G401.6 (cell line): ENCODE results near the gene SGF29.
"Not testable (repeated sequence)": the region's sequence is repeated elsewhere in the genome, so short reads cannot be mapped to it uniquely, and the experiment has no call there.

Experiments used
- FAIRE-seq: peaks from 2 replicates; lab custom pipeline; 2012; peaks lifted over from hg19 to GRCh38; lab: Jason Lieb, UNC

The SGF29 gene

DNA sequence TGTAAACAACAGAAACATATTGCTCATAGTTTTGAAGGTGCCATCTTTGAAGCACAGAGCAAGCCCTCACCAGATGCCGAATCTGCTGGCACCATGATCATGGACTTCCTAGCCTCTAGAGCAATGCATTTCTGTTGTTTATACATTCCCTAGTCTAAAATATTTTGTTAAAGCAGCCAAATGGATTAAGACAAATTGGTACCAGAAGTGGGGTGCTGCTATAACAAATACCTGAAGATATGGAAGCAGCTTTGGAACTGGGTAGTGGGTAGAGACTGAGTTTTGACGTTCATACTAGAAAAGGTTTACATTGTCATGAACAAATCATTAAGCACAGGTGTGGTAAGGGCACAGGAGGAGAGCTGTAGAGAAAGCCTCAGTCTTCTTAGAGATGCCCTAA, 13.6 kb downstream of the SGF29 start:
- no peak for FAIRE-seq

DNA sequence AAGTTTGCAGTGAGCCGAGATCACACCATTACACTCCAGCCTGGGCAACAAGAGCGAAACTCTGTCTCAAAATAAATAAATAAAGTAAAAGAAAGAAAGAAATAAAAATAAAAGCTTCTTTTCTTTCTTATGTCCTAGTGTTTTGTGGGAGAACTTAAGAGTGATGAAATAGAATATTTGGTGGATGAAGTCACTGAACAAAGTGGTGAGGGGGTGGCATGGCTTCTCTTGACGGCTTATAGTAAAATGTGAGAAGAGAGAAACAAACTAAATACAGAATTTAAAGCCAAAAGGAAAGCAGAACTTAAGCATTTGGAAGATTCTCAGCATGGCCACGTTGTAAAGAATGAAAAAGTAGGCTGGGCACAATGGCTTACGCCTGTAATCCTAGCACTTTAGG, 15.3 kb downstream of the SGF29 start:
- no peak for FAIRE-seq

DNA sequence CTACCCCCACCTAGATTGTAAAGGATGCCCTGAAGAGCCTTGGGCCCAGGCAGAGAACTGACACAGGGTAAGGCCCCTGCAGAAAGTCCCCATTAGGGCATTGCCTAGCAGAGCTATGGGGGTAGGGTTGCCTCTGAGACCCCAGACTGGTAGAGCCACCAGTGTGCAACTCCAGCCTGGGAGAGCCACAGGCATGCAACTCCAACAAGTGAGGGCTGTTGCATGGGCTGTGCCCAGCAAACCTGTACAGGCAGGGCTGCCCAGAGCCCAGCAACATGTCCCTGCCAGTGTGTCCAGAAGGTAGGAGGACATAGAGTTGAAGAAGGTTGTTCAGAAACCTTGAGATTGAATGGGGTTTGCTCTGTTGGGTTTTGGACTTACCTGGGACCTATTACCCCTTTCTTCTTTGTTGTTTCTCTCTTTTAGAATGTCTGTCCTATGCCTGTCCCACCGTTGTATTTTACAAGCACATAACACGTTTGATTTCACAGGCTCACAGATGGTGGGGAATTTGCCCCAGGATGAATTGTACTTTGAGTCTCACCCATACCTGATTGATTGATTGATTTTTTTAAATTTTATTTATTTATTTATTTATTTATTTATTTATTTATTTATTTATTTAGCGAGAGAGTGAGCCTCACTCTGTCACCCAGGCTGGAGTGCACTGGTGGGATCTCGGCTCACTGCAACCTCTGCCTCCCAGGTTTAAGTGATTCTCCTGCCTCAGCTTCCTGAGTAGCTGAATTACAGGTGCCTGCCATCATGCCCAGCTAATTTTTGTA, 16.4 kb downstream of the SGF29 start:
- no peak for FAIRE-seq

DNA sequence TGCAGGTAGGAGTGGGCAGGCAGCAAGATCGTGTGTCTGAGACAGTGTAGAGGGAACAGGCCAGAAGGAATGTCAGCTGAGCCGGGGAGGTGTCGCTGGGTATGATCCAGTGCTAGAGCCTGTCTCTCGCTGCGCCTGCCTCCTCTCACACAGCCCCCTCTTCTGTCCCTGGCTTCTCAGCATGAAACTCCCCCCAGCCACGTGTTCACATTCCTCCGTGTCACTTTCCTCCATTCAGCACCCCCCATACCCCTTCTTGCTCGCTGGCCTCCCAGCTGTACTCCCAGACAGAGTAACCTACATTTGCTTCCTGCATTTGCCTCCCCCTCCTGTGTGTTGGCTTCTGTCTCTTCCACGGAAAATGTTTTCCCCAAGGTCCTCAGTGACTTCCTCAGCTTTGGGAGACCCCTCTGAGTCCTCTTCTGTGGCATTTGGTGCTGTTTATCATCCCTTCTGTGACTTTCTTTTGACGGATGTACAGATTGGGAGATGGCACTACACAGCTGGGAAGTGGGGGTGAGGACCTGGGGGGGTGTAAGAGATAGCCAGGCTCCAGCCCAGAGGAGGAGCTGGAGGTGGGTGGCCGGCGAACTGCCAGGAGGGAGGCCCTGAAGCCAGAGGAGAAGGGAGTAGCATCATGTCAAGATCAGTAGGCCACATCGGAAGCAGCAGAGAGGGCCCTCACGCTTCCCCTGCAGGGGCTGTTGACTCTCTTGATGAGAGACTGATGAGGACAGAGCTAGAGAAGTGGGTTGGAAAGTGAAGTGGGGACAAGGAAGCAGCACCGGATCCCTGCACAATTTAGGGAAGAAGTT, 19.2 kb downstream of the SGF29 start:
- FAIRE-seq = no peak

DNA sequence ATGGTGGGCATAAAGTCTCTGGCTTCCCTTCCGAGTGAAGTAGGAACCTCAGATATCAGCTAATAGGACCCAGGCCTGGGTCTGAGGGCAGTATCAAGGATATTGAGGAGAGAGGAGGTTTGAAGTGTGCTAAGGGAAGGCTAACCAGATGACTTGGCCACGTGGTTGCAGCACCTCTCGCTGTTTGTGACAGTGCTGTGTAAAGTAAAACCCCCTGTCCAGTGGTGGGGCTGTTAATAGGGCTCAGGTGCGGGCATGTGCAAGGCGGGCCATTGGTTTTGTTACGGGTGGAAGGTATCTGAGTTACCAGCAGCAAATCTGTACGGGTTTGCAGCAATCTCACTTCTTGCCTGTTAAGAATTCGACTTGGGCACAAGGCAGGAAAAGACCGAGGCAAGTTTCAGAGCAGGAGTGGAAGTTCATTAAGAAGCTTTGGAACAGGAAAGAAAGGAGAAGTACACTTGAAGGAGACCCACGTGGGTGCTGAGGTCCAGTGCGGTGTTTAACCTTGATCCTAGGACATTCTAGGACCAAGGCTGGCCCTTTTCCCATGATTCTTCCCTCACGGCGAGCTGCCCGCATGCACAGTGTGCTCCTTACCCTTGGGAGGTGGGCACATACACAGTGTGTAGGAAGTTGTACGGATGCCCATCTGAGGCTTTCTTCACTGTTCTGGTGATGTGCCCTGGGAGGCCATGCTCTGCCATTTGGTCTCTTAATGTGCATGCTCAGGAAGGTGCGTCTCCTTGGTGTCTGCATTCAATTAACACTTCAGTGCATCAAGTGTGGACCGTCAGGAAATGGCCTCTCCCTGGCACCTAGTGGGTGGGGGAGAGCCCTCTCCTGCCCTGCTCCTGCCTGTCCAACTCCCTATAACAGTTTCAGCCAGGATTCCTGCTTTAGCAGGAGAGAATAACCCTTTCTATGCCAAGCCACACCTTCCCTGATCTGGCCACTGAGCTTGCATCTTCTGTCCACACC, 20.3 kb downstream of the SGF29 start:
- FAIRE-seq = no peak

DNA sequence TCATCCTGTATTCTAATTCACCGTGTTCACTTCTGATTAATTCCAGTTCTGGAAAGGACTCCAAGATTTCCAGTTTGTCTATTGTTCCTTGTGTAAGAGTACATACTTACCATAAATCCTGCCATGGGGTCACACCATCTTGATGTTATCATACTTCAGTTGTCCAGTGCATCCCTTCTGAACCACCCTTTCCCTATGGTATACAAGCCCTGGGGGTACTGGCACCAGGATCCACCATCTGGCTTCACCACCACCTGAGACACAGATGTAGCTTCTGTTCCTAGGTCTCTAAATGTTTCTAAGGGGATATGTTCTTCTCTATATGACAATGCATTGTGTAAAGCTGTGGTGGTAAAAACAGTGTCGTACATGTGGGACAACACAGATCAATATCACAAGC, 21.2 kb downstream of the SGF29 start:
- no peak for FAIRE-seq

DNA sequence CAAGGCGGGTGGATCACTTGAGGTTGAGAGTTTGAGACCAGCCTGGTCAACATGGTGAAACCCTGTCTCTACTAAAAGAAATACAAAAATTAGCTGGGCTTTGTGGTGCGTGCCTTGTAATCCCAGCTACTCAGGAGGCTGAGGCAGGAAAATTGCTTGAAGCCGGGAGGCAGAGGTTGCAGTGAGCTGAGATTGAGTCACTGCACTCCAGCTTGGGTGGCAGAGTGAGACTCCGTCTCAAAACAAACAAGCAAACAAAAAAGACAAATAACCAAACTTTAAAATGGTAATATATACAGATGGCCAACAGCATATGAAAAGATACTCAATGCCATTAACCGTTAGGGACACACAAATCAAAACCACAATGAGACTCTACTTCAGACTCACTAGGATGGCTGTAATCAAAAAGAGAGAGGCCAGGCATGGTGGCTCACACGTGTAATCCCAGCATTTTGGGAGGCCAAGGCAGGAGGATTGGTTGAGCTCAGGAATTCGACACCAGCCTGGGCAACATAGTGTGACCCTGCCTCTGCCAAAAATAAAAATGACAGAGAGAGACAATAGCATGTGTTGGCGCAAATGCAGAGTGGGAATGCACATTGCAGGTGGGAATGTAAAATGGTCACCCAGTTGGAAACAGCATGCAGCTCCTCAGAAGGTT, 21.9 kb downstream of the SGF29 start:
- FAIRE-seq = no peak

DNA sequence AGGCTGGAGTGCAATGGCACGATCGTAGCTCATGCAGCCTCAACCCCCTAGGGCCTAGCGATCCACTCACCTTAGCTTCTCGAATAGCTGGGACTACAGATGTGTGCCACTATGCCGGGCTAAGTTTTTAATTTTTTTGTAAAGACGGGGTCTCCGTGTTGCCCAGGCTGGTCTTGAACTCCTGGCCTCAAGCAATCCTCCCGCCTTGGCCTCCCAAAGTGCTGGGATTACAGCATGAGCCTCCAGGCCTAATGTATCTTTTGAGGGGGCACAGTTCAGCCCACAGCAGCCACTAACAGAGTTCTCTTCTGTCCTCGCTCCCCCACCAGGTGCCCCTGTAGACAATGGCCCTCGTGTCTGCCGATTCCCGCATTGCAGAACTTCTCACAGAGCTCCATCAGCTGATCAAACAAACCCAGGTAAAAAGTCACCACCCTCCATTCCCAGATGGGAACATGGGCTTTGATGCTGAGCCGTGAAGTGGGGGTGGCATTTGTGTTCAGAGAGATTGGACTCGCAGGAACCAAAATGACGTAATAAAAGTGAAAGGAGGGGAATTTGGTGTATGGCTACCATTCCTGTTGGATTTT, 27.1 kb downstream of the SGF29 start:
- FAIRE-seq = no peak

DNA sequence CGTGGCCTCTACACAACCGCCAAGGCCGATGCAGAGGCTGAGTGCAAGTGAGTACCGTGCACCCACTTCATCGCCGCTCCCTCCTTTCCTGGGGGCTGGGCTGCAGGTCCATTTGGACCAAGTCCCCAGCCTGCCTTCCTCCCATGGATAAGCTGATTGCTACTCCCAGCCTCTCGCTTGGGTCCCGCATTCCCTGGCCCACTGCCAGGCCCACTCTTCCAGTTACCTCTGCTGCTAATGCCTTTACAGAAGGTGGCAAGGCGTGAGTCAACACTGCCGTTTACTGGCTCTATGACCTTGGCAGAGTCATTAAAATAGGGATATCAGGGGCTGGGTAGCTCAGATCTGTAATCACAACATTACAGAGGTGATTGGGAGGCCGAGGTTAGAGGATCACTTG, 32.0 kb downstream of the SGF29 start:
- no peak for FAIRE-seq

DNA sequence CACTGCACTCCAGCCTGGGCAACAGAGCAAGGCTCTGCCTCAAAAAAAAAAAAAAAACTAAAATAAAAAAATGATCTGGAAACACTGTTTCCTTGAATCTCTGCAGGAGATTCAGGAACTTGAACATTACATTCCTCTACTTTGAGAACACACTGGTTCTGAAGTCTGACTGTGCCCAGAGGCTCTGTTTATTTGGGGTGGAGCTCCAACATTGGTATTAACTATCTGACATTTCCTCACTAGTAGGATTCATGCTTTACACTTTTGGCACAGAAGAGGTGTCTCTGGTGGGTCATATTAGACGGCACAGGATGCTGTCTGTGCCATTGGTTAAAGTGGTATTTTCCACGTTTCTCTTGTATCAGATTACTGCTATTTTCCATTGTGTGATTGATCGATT, 32.7 kb downstream of the SGF29 start:
- no peak for FAIRE-seq

DNA sequence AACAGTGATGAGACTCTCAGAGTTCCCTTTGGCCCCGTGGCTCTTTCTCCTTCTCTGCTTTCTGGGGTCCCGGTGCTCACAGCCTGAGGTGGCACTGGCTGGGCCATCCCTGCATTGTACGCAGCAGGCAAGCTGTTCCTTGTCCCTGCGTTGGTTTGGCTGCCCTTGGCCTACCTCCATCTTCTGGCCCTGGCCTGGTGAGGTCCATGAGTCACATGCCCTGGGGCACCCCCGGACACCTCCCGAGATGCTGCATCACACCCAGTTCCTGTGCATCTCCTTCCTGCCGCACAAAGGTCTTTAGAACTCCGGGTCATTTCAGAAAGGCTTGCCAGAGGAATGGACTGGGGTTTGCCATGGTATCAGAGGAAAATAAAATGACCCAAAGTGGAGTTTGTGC, 33.7 kb downstream of the SGF29 start:
- no peak for FAIRE-seq

DNA sequence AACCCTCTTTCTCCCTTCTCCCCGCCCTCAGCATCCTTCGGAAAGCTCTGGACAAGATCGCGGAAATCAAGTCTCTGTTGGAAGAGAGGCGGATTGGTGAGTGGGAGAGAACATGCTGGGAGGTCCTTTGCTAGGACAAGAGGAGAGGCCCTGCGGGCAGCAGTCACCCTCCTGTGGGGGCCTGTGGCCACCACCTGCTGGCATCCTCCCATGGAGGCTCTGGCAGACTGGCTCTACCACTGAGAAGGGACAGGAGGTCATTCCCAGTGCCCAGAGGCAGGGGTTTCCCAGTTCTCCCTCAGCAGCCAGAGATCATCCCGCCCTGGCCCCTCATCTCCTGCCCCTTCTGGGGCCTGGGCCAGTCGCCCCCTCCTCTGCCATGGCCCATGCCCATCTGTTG, 35.3 kb downstream of the SGF29 start:
- no peak for FAIRE-seq

DNA sequence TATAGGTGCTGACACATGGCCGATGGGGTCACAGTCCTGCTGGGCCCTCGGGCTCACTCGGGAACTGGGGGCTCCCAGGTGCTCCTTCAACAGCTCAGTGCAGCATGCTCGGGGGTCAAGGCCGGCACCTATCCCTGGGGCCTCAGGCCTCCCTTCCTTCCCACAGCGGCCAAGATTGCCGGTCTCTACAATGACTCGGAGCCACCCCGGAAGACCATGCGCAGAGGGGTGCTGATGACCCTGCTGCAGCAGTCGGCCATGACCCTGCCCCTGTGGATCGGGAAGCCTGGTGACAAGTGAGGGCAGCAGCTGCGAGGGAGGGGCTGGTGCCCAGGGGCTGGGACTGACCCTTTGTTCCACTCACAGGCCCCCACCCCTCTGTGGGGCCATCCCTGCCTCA, 36.2 kb downstream of the SGF29 start:
- no peak for FAIRE-seq

DNA sequence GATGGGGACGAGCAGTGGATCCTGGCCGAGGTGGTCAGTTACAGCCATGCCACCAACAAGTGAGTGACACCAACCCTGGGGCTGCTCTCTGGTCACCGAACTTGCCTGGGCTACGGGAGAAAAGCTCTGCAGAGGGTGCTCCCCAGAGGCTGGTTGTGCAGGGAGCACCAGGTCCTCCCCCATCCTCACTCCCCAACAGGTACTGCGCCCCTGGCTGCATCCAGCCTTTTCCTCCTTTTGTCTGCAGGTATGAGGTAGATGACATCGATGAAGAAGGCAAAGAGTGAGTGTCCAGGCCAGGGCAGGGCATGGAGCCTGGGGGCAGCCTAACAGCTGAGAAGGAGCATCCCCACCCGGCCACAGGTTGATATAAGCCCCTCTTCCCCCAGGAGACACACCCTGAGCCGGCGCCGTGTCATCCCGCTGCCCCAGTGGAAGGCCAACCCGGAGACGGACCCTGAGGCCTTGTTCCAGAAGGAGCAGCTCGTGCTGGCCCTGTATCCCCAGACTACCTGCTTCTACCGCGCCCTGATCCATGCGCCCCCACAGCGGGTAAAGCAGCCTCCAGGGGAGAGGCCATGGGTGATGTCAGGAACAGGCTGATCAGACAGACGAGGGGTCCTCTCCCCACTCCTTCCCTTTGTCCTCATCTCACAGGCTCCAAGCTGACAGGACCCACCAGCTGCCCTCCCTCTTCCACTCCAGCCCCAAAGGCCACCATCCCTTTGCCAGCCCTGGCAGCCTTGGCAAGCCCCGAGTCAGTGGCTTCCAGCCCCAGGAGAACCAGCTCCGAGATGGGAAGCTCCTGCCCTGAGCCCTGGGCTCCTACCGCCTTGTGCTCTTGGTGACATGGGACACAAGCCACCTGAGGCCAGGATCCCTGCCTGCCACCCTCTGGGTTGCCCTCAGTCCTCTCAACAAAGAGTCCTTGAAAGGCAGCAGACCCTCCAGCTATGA, 36.9 kb downstream of the SGF29 start:
- no peak for FAIRE-seq

DNA sequence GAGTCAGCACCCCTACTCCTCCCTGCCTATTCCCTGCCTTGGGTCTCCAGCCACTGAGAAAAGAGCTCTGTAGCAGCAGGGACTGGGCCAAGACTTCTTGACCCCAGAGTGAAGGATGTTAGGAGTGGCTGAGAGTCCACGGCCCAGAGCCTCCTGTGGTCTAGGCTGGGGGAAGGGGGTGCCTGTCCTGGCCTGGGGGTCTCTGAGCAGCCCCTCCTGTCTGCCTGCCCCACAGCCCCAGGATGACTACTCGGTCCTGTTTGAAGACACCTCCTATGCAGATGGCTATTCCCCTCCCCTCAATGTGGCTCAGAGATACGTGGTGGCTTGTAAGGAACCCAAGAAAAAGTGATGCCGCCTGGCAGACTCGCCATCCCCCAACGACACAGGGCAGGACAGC, 37.6 kb downstream of the SGF29 start:
- no peak for FAIRE-seq

DNA sequence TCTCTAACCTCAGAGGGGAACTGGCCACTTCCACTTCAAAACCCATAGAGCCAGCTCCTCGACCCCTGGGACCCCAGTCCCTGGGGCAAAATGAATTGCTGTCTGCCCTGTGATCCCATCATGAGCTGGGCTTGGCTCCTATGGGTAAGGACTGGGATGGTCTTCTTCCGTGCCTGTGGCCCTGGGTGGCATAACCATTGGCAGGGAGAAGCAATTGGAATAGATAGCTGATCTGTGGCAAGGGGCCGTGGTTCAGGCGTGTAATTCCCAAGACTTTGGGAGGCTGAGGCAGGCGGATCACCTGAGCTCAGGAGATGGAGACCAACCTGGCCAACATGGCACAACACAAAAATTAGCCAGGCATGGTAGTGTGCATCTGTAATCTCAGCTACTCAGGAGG, 38.8 kb downstream of the SGF29 start:
- FAIRE-seq = no peak

DNA sequence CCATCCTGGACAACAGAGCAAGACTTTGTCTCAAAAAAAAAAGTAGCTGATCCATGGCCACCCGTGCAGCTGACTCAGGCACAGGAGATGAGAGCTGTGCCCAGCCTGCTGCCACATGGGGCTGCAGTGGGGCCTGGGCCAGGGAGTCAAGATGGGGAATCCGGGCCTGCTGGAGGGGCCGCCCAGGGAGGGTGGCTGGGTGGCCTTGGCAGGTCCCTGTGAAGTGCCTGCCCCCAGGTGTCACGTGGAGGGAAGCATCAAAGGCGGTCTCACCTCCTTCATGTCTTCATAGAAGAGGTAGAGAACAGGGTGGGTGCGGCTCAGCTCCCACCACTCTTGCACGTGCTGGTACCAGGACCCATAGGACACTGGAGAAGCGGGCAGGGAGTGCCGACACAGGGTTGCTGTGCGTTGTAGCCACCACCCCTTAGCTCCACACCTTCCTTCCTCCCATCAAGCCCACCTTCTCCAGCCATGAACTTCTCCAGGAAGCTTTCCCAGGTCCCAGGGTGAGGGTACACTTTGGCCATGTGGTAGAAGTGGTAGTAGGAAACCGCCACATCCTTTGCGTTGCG, 39.3 kb downstream of the SGF29 start:
- no peak for FAIRE-seq

DNA sequence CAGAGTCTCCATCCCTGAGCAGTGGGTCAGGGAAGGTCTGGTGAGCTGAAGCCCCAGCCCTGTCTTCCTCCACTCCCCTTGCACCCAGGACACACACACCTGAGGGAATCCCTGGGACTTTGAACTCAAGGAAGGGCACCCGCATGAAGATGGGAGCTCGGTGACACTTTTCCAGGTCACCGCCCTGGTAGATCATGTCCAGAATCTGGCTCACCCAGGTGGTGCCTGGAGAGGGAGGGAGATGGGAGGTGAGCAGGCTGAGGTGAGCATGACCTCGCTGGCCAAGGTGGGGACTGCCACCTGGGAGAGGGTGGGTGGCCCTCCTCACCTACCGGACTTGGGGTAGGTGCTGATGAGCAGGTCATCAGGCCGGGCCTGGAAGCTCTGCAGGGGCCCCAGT, 41.7 kb downstream of the SGF29 start:
- FAIRE-seq = not testable (repeated sequence)

DNA sequence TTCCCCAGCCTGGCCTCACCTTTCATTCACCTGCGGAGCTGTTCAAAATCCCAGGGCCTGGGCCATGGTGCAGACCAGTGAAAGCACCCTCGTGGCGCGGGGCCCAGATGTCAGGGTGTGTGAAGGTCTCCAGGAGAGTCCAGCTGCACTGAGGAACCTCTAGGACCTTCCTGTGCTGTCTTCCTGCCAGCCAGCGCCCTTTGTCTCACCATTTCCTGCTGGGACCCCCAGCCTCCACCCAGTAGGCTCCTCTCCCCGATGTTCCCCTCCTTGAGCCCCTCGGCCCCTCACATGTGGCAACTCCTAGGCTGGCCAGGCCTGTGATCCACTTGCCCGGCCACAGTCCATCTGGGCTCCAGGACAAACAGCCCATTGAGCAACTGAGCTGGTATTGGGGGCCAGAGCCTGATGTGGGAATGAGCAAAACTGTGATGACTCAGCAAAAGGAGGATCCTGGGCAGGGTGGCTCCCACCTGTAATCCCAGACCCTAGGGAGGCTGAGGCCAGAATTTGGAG, 42.5 kb downstream of the SGF29 start:
- FAIRE-seq = no peak
